Body of pancreas (tissue), 4 donors: Measurements from ENCODE around the gene ZNF407.

ENCODE experiments used
- POLR2A ChIP-seq, 3 donors: fragments of 450-650 bp; IDR thresholded peaks; one replicate each; pipeline ENCODE4 v1.6.1; 2016; ENCODE audit warnings: antibody characterized with exemption in 3 of 3, mild to moderate bottlenecking in 2 of 3
- TF ChIP-seq, protein P1 (sequence below), 7 experiments: fragments of 450-650 bp in 4 of 7; fragments of 200-600 bp in 3 of 7; sonication (generic) in 3 of 7; IDR thresholded peaks; one replicate each; pipeline ENCODE4 v1.5.1; 2016 to 2019; ENCODE audit warnings: antibody characterized with exemption in 7 of 7

DNA sequence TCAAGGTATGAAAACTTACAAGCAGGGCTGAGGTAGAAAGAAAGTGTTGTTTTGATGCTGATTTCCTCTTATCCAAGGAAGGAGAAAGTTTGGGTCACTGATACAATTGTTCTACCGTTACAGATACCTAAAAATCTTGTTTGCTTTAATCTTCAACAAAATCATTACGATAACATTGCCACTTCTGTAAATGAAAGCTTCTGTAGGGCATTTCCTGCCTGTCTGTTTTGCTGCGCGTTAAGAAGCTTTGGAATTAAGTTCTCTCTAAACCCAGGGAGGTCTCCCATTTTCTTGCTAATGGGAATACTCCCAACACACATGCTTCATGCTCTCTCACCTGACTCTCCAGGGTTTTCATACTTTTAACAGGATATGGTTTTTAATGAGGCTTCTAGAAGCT, 352.8 kb downstream of the ZNF407 start:
- TF ChIP-seq, protein P1, sequence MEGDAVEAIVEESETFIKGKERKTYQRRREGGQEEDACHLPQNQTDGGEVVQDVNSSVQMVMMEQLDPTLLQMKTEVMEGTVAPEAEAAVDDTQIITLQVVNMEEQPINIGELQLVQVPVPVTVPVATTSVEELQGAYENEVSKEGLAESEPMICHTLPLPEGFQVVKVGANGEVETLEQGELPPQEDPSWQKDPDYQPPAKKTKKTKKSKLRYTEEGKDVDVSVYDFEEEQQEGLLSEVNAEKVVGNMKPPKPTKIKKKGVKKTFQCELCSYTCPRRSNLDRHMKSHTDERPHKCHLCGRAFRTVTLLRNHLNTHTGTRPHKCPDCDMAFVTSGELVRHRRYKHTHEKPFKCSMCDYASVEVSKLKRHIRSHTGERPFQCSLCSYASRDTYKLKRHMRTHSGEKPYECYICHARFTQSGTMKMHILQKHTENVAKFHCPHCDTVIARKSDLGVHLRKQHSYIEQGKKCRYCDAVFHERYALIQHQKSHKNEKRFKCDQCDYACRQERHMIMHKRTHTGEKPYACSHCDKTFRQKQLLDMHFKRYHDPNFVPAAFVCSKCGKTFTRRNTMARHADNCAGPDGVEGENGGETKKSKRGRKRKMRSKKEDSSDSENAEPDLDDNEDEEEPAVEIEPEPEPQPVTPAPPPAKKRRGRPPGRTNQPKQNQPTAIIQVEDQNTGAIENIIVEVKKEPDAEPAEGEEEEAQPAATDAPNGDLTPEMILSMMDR (IDR thresholded peaks at IDR 0.05) = no peak
- no peak for TF ChIP-seq POLR2A (IDR thresholded peaks at IDR 0.05)
